ENCODE results near the gene CCDC192.
"Not testable (repeated sequence)": the region's sequence is repeated elsewhere in the genome, so short reads cannot be mapped to it uniquely, and the experiment has no call there.

Gene CCDC192

GRCh38 chr5:127785098-127785927, 82.1 kb downstream of the CCDC192 start:
- no peak for TF ChIP-seq EZH2phosphoT487 (IDR thresholded peaks at IDR 0.05; ENCODE audit: low read depth)
- no peak for TF ChIP-seq CTCF (IDR thresholded peaks at IDR 0.05; ENCODE audit: low read depth, low read length)
- Histone ChIP-seq H3K4me2 (ENCODE audit: low read length) (0 out of 2 replicates have a peak overlapping the region, but pooled peaks have one; percentile 9), H3K36me3 (replicated peaks; ENCODE audit: low read depth, low read length) (no peaks in the 10 kb centered on the region), H3K79me2 (ENCODE audit: low read length) (no peaks in the 10 kb centered on the region), H2AFZ (ENCODE audit: low read depth, low read length) (0 out of 2 replicates have a peak overlapping the region, but pooled peaks have one; percentile 39), H3K9ac (ENCODE audit: low read length) (no peak overlapping the region), H4K20me1 (ENCODE audit: insufficient read depth, low read length) (no peaks in the 10 kb centered on the region), H3K4me3 (ENCODE audit: low read length) (no peak overlapping the region), H3K4me1 (ENCODE audit: low read length) (no peaks in the 10 kb centered on the region), H3K9me3 (ENCODE audit: insufficient read depth, low read length) (no peaks in the 10 kb centered on the region), H3K27me3 (ENCODE audit: low read depth, low read length) (no peaks in the 10 kb centered on the region), H3K27ac (ENCODE audit: low read length) (no peak overlapping the region)

- no peak overlapping the region for H3K9ac ChIP-seq (ENCODE audit: low read length)
- no peaks in the 10 kb centered on the region for H3K4me1 ChIP-seq (ENCODE audit: low read length)
- H4K20me1 ChIP-seq (ENCODE audit: insufficient read depth, low read length), result no peaks in the 10 kb centered on the region
- H3K9me3 ChIP-seq (ENCODE audit: insufficient read depth, low read length), result no peaks in the 10 kb centered on the region
- H3K4me2 ChIP-seq (ENCODE audit: low read length), result no peak overlapping the region
- H3K36me3 ChIP-seq (replicated peaks; ENCODE audit: low read depth, low read length), result no peaks in the 10 kb centered on the region
- no peaks in the 10 kb centered on the region for H3K27me3 ChIP-seq (ENCODE audit: low read depth, low read length)
- H3K27ac ChIP-seq (ENCODE audit: low read length), result no peak overlapping the region
- H2AFZ ChIP-seq (ENCODE audit: low read depth, low read length), result no peak overlapping the region
- TF ChIP-seq CTCF (IDR thresholded peaks at IDR 0.05; ENCODE audit: low read depth, low read length), result no peak
- no peak for TF ChIP-seq EZH2phosphoT487 (IDR thresholded peaks at IDR 0.05; ENCODE audit: low read depth)
- no peaks in the 10 kb centered on the region for H3K79me2 ChIP-seq (ENCODE audit: low read length)
- no peak overlapping the region for H3K4me3 ChIP-seq (ENCODE audit: low read length)
Observed at GRCh38 chr5:127791439-127791838, 88.2 kb downstream of the CCDC192 start.

GRCh38 chr5:127791908-127792307, 88.7 kb downstream of the CCDC192 start:
- H3K4me2 ChIP-seq (ENCODE audit: low read length); H4K20me1 ChIP-seq (ENCODE audit: insufficient read depth, low read length); H3K27me3 ChIP-seq (ENCODE audit: low read depth, low read length); H3K9me3 ChIP-seq (ENCODE audit: insufficient read depth, low read length); H3K9ac ChIP-seq (ENCODE audit: low read length); H3K4me1 ChIP-seq (ENCODE audit: low read length); H3K36me3 ChIP-seq (replicated peaks; ENCODE audit: low read depth, low read length); H2AFZ ChIP-seq (ENCODE audit: low read depth, low read length); H3K27ac ChIP-seq (ENCODE audit: low read length); H3K4me3 ChIP-seq (ENCODE audit: low read length); H3K79me2 ChIP-seq (ENCODE audit: low read length): not testable (repeated sequence)

- Histone ChIP-seq H3K9me3 (ENCODE audit: insufficient read depth, low read length) (no peaks in the 10 kb centered on the region), H4K20me1 (ENCODE audit: insufficient read depth, low read length) (no peaks in the 10 kb centered on the region), H3K4me2 (ENCODE audit: low read length) (no peak overlapping the region), H3K27me3 (ENCODE audit: low read depth, low read length) (no peaks in the 10 kb centered on the region), H3K4me3 (ENCODE audit: low read length) (no peak overlapping the region), H3K79me2 (ENCODE audit: low read length) (no peaks in the 10 kb centered on the region), H3K4me1 (ENCODE audit: low read length) (no peaks in the 10 kb centered on the region), H2AFZ (ENCODE audit: low read depth, low read length) (no peak overlapping the region), H3K9ac (ENCODE audit: low read length) (no peak overlapping the region), H3K36me3 (replicated peaks; ENCODE audit: low read depth, low read length) (no peaks in the 10 kb centered on the region), H3K27ac (ENCODE audit: low read length) (no peak overlapping the region)
- no peak for TF ChIP-seq EZH2phosphoT487 (IDR thresholded peaks at IDR 0.05; ENCODE audit: low read depth)
- no peak for TF ChIP-seq CTCF (IDR thresholded peaks at IDR 0.05; ENCODE audit: low read depth, low read length)
Observed at GRCh38 chr5:127793052-127793451, 89.9 kb downstream of the CCDC192 start.
